ENCODE measurements around the gene RPAP3.

Gene RPAP3

GRCh38 chr12:47722136-47722834, 16.5 kb upstream of the RPAP3 start:
- peaks cover 9% of the 10 kb centered on the region for H3K27me3 Mint-ChIP-seq (ENCODE audit: low read depth)
- H3K27ac Mint-ChIP-seq = no peak overlapping the region
- H3K4me3 Mint-ChIP-seq = no peak overlapping the region
- TF ChIP-seq CTCF (IDR thresholded peaks at IDR 0.05; ENCODE audit: unreplicated experiment in 3 of 3) = no peak
- no peaks in the 10 kb centered on the region for H3K9me3 Mint-ChIP-seq
- H3K4me1 Mint-ChIP-seq = peaks cover 21% of the 10 kb centered on the region
- H3K36me3 Mint-ChIP-seq (ENCODE audit: low read depth) = no peaks in the 10 kb centered on the region

- Mint-ChIP-seq H3K36me3 (ENCODE audit: low read depth) (no peaks in the 10 kb centered on the region), H3K4me1 (peaks cover 28% of the 10 kb centered on the region), H3K27me3 (ENCODE audit: low read depth) (peaks cover 9% of the 10 kb centered on the region), H3K9me3 (no peaks in the 10 kb centered on the region), H3K4me3 (no peak overlapping the region), H3K27ac (no peak overlapping the region)
- TF ChIP-seq CTCF (IDR thresholded peaks at IDR 0.05; ENCODE audit: unreplicated experiment in 3 of 3) = no peak
Observed at GRCh38 chr12:47721431-47721973, 15.7 kb upstream of the RPAP3 start.

- Mint-ChIP-seq H3K4me3 (no peak overlapping the region), H3K36me3 (ENCODE audit: low read depth) (no peaks in the 10 kb centered on the region), H3K27me3 (ENCODE audit: low read depth) (peaks cover 10% of the 10 kb centered on the region), H3K27ac (peak overlapping the region; percentile 68 to 89 (median 84)), H3K9me3 (no peaks in the 10 kb centered on the region), H3K4me1 (peaks cover 38% of the 10 kb centered on the region)
- TF ChIP-seq CTCF (IDR thresholded peaks at IDR 0.05; ENCODE audit: unreplicated experiment in 3 of 3) = no peak
Observed at GRCh38 chr12:47718531-47718930, 12.7 kb upstream of the RPAP3 start.

- Mint-ChIP-seq H3K9me3 (no peaks in the 10 kb centered on the region), H3K4me1 (peaks cover 43% of the 10 kb centered on the region), H3K27me3 (ENCODE audit: low read depth) (peaks cover 16% of the 10 kb centered on the region), H3K4me3 (no peak overlapping the region), H3K36me3 (ENCODE audit: low read depth) (no peaks in the 10 kb centered on the region), H3K27ac (peak overlapping the region; percentile 68 to 89 (median 84))
- peak; percentile 72 to 84 (median 83) for TF ChIP-seq CTCF (IDR thresholded peaks at IDR 0.05; ENCODE audit: unreplicated experiment in 3 of 3)
Observed at GRCh38 chr12:47717443-47718193, 11.8 kb upstream of the RPAP3 start.

GRCh38 chr12:47717046-47717442, 11.2 kb upstream of the RPAP3 start:
- H3K36me3 Mint-ChIP-seq (ENCODE audit: low read depth) = no peaks in the 10 kb centered on the region
- peaks cover 43% of the 10 kb centered on the region for H3K4me1 Mint-ChIP-seq
- peak overlapping the region in 2 of 3 experiments; percentile 84 to 89 for H3K27ac Mint-ChIP-seq
- H3K27me3 Mint-ChIP-seq (ENCODE audit: low read depth) = peaks cover 16% of the 10 kb centered on the region
- TF ChIP-seq CTCF (IDR thresholded peaks at IDR 0.05; ENCODE audit: unreplicated experiment in 3 of 3) = no peak
- H3K4me3 Mint-ChIP-seq = no peak overlapping the region
- H3K9me3 Mint-ChIP-seq = no peaks in the 10 kb centered on the region

All from nephron (organoid).